Natural killer cell (primary cell): ENCODE data around the gene CYP27A1. TPM values are rescaled to one million over a fixed set of nuclear protein-coding genes. Genes with fewer than 3 reads are reported as not detected.

Experiments
- ATAC-seq, 3 donors: fragments of 150-1000 bp in 2 of 3; fragments of 200-7000 bp in 1 of 3; cut with Tn5 transposase; 1 replicate in 1 of 3; 2 replicates in 2 of 3; pipeline ENCODE4 v1.10.0; 2021; ENCODE audit warnings: mild to moderate bottlenecking in 2 of 3, moderate library complexity in 2 of 3
- DNase-seq, 2 donors: peaks; one replicate each; pipeline versions ENCODE4 v3.0.0 to v3.0.0-alpha.2; 2013 to 2021; ENCODE audit warnings: mixed read lengths in 1 of 2
- H3K27ac ChIP-seq: one replicate; pipeline ENCODE4 v1.5.1; 2013; ENCODE audit warnings: mild to moderate bottlenecking, low read length
- H3K27me3 ChIP-seq: one replicate; pipeline ENCODE4 v1.6.1; 2013; ENCODE audit warnings: low read length; ENCODE audit not compliant: control insufficient read depth, insufficient read depth
- H3K36me3 ChIP-seq: one replicate; pipeline ENCODE4 v1.6.1; 2013; ENCODE audit warnings: low read length; ENCODE audit not compliant: control insufficient read depth, insufficient read depth
- H3K4me1 ChIP-seq: one replicate; pipeline ENCODE4 v1.6.1; 2013; ENCODE audit warnings: low read length; ENCODE audit not compliant: control insufficient read depth, insufficient read depth
- H3K4me3 ChIP-seq: one replicate; pipeline ENCODE4 v1.5.1; 2013; ENCODE audit warnings: low read length
- H3K9me3 ChIP-seq: one replicate; pipeline ENCODE4 v1.6.1; 2013; ENCODE audit warnings: low read length; ENCODE audit not compliant: control insufficient read depth, insufficient read depth
- H3K27ac Mint-ChIP-seq, 2 donors: one replicate each; pipeline ENCODE4 v1.8.0; 2022; ENCODE audit warnings: mild to moderate bottlenecking in 2 of 2, mixed read lengths in 2 of 2, moderate library complexity in 1 of 2
- H3K27me3 Mint-ChIP-seq, 2 donors: one replicate each; pipeline ENCODE4 v1.8.0; 2022; ENCODE audit warnings: low read depth in 2 of 2, mixed read lengths in 2 of 2
- H3K36me3 Mint-ChIP-seq: one replicate; pipeline ENCODE4 v1.8.0; 2022; ENCODE audit warnings: mixed read lengths
- H3K4me1 Mint-ChIP-seq, 2 donors: one replicate each; pipeline ENCODE4 v1.8.0; 2022; ENCODE audit warnings: mixed read lengths in 2 of 2
- H3K4me3 Mint-ChIP-seq: one replicate; pipeline ENCODE4 v1.8.0; 2022; ENCODE audit warnings: mild to moderate bottlenecking, moderate library complexity, mixed read lengths
- H3K9me3 Mint-ChIP-seq, 2 donors: one replicate each; pipeline ENCODE4 v1.8.0; 2022; ENCODE audit warnings: mixed read lengths in 2 of 2
- CTCF ChIP-seq: fragments of 200-600 bp; IDR thresholded peaks from one replicate; pipeline ENCODE4 v1.8.0; 2022; ENCODE audit warnings: antibody characterized with exemption
- WGBS: methylation state at CpG from one replicate; pipeline ENCODE4 v1.1.7; 2013; ENCODE audit warnings: missing lambda C conversion rate; ENCODE audit not compliant: insufficient coverage; 5-methylcytosine and 5-hydroxymethylcytosine counted together
- intact Hi-C: fragments of 100-400 bp; cut with micrococcal nuclease; formaldehyde crosslinking; loops from one replicate; pipeline ENCODE4 v1.14.2; 2022
- total RNA-seq, 4 donors: library from RNA; stranded (reverse); fragments of 120-200 nt in 1 of 4; gene quantifications; one replicate each; pipeline versions ENCODE4 v1.2.3 to v1.2.4, GENCODE V29; 2013 to 2022

The CYP27A1 gene
- total RNA-seq, 3 donors from 2014 or later (not counting 1 experiment from before 2014, with no cell fraction given), result 0.61 to 1.6 TPM; not detected in 1

GRCh38 chr2:218855305-218856166 is 73.6 kb downstream of the CYP27A1 start:
- Histone ChIP-seq H3K36me3 (no peaks in the 10 kb centered on the region), H3K4me1 (peaks cover 15% of the 10 kb centered on the region), H3K9me3 (no peaks in the 10 kb centered on the region), H3K27ac (no peak overlapping the region), H3K4me3 (no peak overlapping the region), H3K27me3 (peaks cover 44% of the 10 kb centered on the region)
- Mint-ChIP-seq H3K4me1 (peaks cover 0 to 20% of the 10 kb centered on the region in 2 donors), H3K27ac (no peak overlapping the region), H3K9me3 (no peaks in the 10 kb centered on the region), H3K36me3 (no peaks in the 10 kb centered on the region), H3K27me3 (peaks cover 59 to 69% of the 10 kb centered on the region in 2 donors), H3K4me3 (no peak overlapping the region)
- intact Hi-C loops, result loop anchor here (10.0 kb wide), 1 partner anchor 581 kb away; the partner anchor contains the start of genes AAMP and PNKD
- WGBS, result 54% methylated on average over 11 of the region's 14 CpGs
- ATAC-seq, result no peak
- DNase-seq, result no peak
- no peak for TF ChIP-seq CTCF

GRCh38 chr2:218856167-218856895 is 74.4 kb downstream of the CYP27A1 start:
- TF ChIP-seq CTCF, result no peak
- H3K27me3 ChIP-seq, result peaks cover 50% of the 10 kb centered on the region
- peak in 1 of 2 donors; percentile 9 for DNase-seq

GRCh38 chr2:218856896-218857243 is 74.9 kb downstream of the CYP27A1 start:
- intact Hi-C loops, result loop anchor here (10.0 kb wide), 1 partner anchor 582 kb away; the partner anchor contains the start of genes AAMP and PNKD
- Histone ChIP-seq H3K4me1 (peaks cover 20% of the 10 kb centered on the region), H3K9me3 (no peaks in the 10 kb centered on the region), H3K36me3 (no peaks in the 10 kb centered on the region), H3K27me3 (peaks cover 54% of the 10 kb centered on the region), H3K27ac (no peak overlapping the region), H3K4me3 (no peak overlapping the region)
- peaks cover 0 to 26% of the 10 kb centered on the region in 2 donors for H3K4me1 Mint-ChIP-seq
- H3K27me3 Mint-ChIP-seq, result peaks cover 70 to 76% of the 10 kb centered on the region in 2 donors
- no peak for TF ChIP-seq CTCF
- ATAC-seq (no peak), DNase-seq (no peak)
- no peaks in the 10 kb centered on the region for H3K36me3 Mint-ChIP-seq
- no peak overlapping the region for H3K4me3 Mint-ChIP-seq
- no peak overlapping the region for H3K27ac Mint-ChIP-seq
- WGBS, result 88% methylated on average over 1 of the region's 1 CpG
- no peaks in the 10 kb centered on the region for H3K9me3 Mint-ChIP-seq

More at GRCh38 chr2:218856167-218856895, 74.4 kb downstream of the CYP27A1 start:
- no peaks in the 10 kb centered on the region for H3K9me3 ChIP-seq
- Mint-ChIP-seq H3K36me3 (no peaks in the 10 kb centered on the region), H3K27ac (no peak overlapping the region), H3K27me3 (peaks cover 65 to 71% of the 10 kb centered on the region in 2 donors), H3K4me3 (no peak overlapping the region), H3K4me1 (peaks cover 0 to 26% of the 10 kb centered on the region in 2 donors), H3K9me3 (no peaks in the 10 kb centered on the region)
- intact Hi-C loops, result loop anchor here (10.0 kb wide), 1 partner anchor 582 kb away; the partner anchor contains the start of genes AAMP and PNKD
- no peak overlapping the region for H3K27ac ChIP-seq
- H3K4me3 ChIP-seq, result no peak overlapping the region
- ATAC-seq, result no peak
- 10% methylated on average over 9 of the region's 12 CpGs for WGBS
- H3K36me3 ChIP-seq, result no peaks in the 10 kb centered on the region
- H3K4me1 ChIP-seq, result peaks cover 20% of the 10 kb centered on the region
